Stimulated activated CD4-positive, alpha-beta T cell treated with anti-CD3 and anti-CD28 coated beads, Interleukin-12 subunit alpha, Interleukin-12 subunit beta, amount 100 ng/mL, for 24 hours (primary cell): ENCODE results near the gene TDRD7.
"Not testable (repeated sequence)": the region's sequence is repeated elsewhere in the genome, so short reads cannot be mapped to it uniquely, and the experiment has no call there.

Source experiments
- DNase-seq, 2 experiments: peaks; one replicate each; pipeline ENCODE4 v3.0.0-alpha.2; 2020; ENCODE audit warnings: low read depth in 2 of 2

Gene TDRD7

GRCh38 chr9:97419309-97419867 is 7.5 kb downstream of the TDRD7 start:
- no peak for DNase-seq

DNA sequence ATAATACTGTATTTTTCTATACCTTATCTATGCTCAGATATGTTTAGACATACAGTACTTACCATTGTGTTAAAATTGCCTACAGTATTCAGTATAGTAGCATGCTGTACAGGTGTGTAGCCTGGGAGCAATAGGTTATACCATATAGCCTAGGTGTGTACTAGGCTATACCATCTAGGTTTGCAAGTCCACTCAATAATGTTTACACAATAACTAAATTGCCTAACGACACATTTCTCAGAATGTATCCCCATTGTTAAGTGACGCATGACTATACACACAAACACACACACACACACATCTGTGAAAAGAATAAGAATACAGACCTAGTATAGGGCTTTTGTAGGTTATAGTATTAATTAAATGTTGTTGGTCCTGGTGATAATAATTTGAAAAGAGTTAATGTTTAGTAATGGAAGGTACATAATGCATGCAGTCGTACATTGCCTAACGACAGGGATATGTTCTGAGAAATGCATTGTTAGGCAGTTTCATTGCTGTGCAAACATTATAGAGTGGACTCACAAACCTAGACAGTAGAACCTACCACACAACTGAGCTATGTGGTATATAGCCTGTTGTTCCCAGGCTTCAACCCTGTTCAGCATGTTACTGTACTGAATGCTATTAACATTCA is 13.6 kb downstream of the TDRD7 start:
- DNase-seq = no peak

DNA sequence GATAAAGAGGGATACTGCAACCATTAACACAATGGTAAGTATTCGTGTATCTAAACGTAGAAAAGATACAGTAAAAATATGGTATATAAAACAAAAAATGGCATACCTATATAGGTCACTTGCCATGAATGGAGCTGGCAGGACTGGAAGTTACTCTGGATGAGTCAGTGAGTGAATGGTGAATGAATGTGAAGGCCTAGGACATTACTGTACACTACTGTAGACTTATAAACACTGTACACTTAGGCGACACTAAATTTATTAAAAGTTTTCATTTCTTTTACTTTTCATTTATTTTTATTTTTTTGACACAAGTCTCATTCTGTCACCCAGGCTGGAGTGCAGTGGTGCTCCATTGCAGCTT is 14.1 kb downstream of the TDRD7 start:
- DNase-seq = no peak

- DNase-seq = no peak
These were observed 16.0 kb downstream of the TDRD7 start for GRCh38 chr9:97427885-97428284.

DNA sequence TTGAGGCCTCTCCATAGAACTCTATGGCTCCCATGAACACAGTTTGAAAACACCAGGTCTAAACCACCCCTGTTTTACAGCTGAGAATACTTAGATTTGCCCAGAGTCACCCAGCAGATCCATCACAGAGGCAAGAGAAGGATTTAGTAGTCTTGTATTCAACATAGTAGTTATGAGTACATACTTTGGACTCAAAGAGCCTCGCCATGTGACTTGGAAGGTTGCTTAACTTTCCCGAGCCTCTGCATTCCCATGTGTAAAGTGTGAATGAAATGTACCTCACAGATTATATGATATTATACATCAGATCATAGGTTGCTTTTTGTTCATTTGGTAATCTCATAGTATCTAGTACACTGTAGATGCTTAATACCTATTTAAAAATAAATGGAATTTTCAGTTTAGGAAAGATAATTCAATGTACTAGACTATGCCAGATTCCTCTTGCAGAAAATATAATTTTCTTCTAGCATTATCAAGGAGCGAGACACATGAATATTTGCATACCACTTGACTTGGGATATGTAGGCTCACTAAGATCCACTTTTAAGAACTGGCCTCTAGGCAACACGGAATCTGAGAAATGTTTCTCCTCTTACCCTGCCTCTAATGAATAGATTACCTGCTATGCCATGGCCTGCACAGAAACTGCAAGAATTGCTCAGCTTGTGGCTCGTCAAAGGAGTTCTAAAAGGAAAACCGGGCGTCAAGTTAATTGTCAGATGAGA is 18.6 kb downstream of the TDRD7 start:
- no peak for DNase-seq

DNA sequence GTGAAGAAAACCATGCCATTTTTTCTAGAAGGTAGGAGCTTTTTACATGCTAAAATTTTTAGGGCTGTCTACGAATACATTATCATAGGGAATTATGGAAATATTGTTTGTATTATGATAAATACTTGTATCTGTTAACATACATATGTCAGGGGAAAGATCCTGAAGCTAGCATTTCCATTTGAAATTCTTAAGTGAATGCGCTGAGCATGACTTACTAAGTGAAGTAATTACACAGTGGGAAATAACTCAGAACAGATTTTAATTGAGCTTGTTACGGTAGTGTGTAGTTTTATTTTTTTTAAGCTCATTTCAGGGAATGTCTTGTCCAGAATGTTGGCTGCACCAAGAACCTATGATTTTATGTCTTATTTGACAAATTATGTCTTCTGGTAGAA is 19.1 kb downstream of the TDRD7 start:
- DNase-seq = no peak

DNA sequence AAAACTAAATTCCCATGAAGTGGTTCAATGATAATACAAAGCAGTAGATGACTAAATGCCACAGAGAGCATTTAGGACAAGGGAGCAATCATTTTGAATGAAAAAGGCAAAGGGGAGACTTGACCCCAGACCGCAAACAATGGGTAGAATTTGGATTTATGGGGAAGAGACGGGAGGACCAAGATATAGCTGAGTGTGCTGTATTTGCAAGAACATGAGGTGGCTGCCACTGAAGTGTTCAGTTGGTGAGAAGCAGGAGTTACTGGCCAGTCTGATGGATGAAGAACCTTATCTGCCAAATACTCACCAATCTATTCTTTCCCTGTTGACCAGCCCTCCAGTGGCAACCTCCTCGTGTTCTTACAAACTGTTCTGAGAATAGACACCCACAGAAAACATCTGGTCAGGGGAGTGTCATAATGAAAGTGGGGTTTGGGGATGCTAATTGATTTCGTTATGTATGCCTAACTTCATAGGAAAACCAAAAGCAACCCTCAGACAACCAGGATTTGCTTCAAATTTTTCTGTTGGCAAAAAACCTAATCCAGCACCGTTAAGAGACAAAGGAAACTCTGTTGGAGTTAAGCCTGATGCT is 19.8 kb downstream of the TDRD7 start:
- DNase-seq = no peak

- DNase-seq = no peak
These were observed 25.2 kb downstream of the TDRD7 start for GRCh38 chr9:97437051-97437600.

DNA sequence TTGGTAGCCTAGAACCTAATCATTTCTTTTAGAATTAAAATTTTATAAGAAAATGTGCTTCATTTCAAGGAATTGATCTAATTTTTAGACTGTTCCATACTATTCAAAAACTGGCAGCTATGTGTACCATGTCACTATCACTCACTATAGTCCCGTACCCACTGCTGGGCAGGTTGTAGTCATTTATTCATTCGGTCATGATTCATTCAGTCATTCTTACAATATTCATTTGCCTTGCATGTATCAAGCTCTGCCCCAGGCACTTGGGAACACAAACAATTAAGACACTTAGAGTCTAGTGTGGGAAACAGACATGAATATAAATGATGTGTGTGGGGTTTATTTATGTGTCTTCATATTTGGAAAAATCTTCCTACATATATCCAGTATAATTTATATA is 26.4 kb downstream of the TDRD7 start:
- DNase-seq = no peak

GRCh38 chr9:97438666-97439065 is 26.8 kb downstream of the TDRD7 start:
- no peak for DNase-seq

- DNase-seq = no peak
These were observed 28.3 kb downstream of the TDRD7 start for GRCh38 chr9:97440160-97440559.

- DNase-seq = no peak
These were observed 29.8 kb downstream of the TDRD7 start for GRCh38 chr9:97441729-97442128.

DNA sequence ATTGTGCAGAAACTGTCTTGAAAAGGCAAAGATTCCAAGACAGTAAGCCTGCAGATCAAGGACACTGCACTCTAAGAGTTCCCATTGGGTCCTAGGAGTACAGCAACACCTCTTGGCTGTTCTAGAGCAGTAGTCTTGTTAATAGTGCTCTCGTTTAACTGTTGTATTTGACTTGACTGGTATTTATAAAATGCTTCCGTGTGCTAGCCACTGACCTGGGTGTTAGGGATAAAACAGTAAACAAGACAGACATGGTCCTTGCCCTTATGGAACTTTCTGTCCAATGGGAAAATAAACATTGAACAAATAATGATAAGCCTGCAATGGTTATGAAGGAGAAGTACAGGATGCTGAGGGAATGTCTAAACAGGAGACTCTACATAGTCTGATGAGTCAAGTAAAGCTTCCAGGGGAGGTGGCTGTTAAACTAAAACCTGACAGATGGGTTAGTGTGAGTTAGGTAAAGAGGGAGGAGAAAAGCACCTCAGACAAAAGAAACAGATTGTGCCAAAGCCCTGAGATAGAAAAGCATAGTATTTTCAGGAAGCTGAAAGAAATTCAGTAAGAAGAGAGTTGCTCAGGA is 33.3 kb downstream of the TDRD7 start:
- no peak for DNase-seq

- no peak for DNase-seq
These were observed 35.1 kb downstream of the TDRD7 start for GRCh38 chr9:97447001-97447400.

DNA sequence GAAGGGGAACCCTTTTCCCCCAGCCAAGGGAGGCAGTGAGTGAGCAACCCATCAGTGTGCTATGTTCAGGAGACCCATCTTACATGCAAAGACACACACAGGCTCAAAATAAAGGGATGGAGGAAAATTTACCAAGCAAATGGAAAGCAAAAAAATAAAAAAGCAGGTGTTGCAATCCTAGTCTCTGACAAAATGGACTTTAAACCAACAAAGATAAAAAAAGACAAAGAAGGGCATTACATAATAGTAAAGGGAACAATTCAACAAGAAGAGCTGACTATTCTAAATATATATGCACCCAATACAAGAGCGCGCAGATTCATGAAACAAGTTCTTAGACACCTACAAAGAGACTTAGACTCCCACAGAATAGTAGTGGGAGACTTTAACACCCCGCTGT is 41.7 kb downstream of the TDRD7 start:
- DNase-seq = not testable (repeated sequence)

DNA sequence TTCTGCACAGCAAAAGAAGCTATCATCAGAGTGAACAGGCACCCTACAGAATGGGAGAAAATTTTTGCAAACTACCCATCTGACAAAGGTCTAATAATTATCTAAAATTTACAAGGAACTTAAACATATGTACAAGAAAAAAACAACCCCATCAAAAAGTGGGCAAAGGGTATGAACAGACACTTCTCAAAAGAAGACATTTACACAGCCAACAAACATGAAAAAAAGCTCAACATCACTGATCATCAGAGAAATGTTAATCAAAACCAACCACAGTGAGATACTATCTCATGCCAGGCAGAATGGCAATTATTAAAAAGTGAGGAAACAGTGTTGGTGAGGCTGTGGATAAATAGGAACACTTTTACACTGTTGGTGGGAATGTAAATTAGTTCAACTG is 44.9 kb downstream of the TDRD7 start:
- DNase-seq = not testable (repeated sequence)

GRCh38 chr9:97459326-97459725 is 47.4 kb downstream of the TDRD7 start:
- no peak for DNase-seq

GRCh38 chr9:97462159-97462558 is 50.3 kb downstream of the TDRD7 start:
- DNase-seq = no peak

- no peak for DNase-seq
These were observed 51.0 kb downstream of the TDRD7 start for GRCh38 chr9:97462914-97463313.

- DNase-seq = peak in 1 of 2 experiments; percentile 29
These were observed 57.0 kb downstream of the TDRD7 start for GRCh38 chr9:97468658-97469448.

GRCh38 chr9:97470076-97470475 is 58.2 kb downstream of the TDRD7 start:
- DNase-seq = no peak
